Endodermal cell (in vitro differentiated cells): ENCODE data around the gene MAP3K20. TPM values are rescaled to one million over a fixed set of nuclear protein-coding genes. Genes with fewer than 3 reads are reported as not detected.

Source experiments
- DNase-seq: peaks from one replicate; pipeline ENCODE4 v3.0.0-alpha.2; 2017
- H3K27ac ChIP-seq: 2 replicates; pipeline ENCODE4 v1.5.1; 2013; ENCODE audit warnings: mild to moderate bottlenecking, low read depth, low read length, moderate library complexity
- H3K27me3 ChIP-seq: 2 replicates; pipeline ENCODE4 v1.6.1; 2013; ENCODE audit warnings: mild to moderate bottlenecking, low read length, moderate library complexity; ENCODE audit not compliant: insufficient read depth, control insufficient read depth, poor library complexity, severe bottlenecking
- H3K36me3 ChIP-seq: 2 replicates; pipeline ENCODE4 v1.7.0; 2013; ENCODE audit warnings: mild to moderate bottlenecking, low read length, moderate library complexity; ENCODE audit not compliant: control insufficient read depth, insufficient read depth
- H3K4me1 ChIP-seq: one replicate; pipeline ENCODE4 v1.7.0; 2013; ENCODE audit warnings: low read length; ENCODE audit not compliant: control insufficient read depth, insufficient read depth
- H3K4me3 ChIP-seq: 2 replicates; pipeline ENCODE4 v1.5.1; 2013; ENCODE audit warnings: mild to moderate bottlenecking, low read length, moderate library complexity
- H3K9ac ChIP-seq: 2 replicates; pipeline ENCODE4 v1.6.1; 2013; ENCODE audit warnings: mild to moderate bottlenecking, low read length, moderate library complexity; ENCODE audit not compliant: poor library complexity, severe bottlenecking; ENCODE audit errors: extremely low read depth
- H3K9me3 ChIP-seq: 2 replicates; pipeline ENCODE4 v1.6.1; 2013; ENCODE audit warnings: mild to moderate bottlenecking, low read length, moderate library complexity; ENCODE audit not compliant: control insufficient read depth
- H3K27ac Mint-ChIP-seq: 2 replicates; pipeline ENCODE4 v1.8.0; 2020; ENCODE audit warnings: mixed read lengths
- H3K27me3 Mint-ChIP-seq: 2 replicates; pipeline ENCODE4 v1.8.0; 2021; ENCODE audit warnings: mild to moderate bottlenecking, mixed read lengths; ENCODE audit not compliant: insufficient read depth
- H3K36me3 Mint-ChIP-seq: 2 replicates; pipeline ENCODE4 v1.8.0; 2020; ENCODE audit warnings: low read depth, mixed read lengths
- H3K4me1 Mint-ChIP-seq: 2 replicates; pipeline ENCODE4 v1.8.0; 2020; ENCODE audit warnings: mixed read lengths
- H3K4me3 Mint-ChIP-seq: 2 replicates; pipeline ENCODE4 v1.8.0; 2020; ENCODE audit warnings: mild to moderate bottlenecking, moderate library complexity, mixed read lengths
- H3K9me3 Mint-ChIP-seq: 2 replicates; pipeline ENCODE4 v1.8.0; 2020; ENCODE audit warnings: mild to moderate bottlenecking, mixed read lengths
- WGBS, 2 experiments: methylation state at CpG; one replicate each; pipeline versions ENCODE4 v1.1.5 to v1.1.7; 2013; ENCODE audit warnings: missing lambda C conversion rate in 2 of 2, mixed read lengths in 1 of 2; ENCODE audit not compliant: insufficient coverage in 1 of 2, insufficient read length in 1 of 2; 5-methylcytosine and 5-hydroxymethylcytosine counted together
- total RNA-seq, 2 donors: library from RNA; stranded (reverse); fragmentation: NEBNext Ultra II Directional in 1 of 2; extraction: Animal tissue kit (Norgen Biotek cat#: 25700) in 1 of 2; gene quantifications; 2 replicates in 1 of 2; 3 replicates in 1 of 2; pipeline ENCODE4 v1.2.1, GENCODE V29; 2021
- TF ChIP-seq, protein P1 (sequence below): fragments of 200-600 bp; sonication (generic); conservative IDR thresholded peaks from 2 replicates; pipeline ENCODE4 v1.5.0; 2021; ENCODE audit warnings: antibody characterized with exemption, mild to moderate bottlenecking

The MAP3K20 gene
- total RNA-seq, 2 donors from 2014 or later = 29.4 to 29.9 TPM

DNA sequence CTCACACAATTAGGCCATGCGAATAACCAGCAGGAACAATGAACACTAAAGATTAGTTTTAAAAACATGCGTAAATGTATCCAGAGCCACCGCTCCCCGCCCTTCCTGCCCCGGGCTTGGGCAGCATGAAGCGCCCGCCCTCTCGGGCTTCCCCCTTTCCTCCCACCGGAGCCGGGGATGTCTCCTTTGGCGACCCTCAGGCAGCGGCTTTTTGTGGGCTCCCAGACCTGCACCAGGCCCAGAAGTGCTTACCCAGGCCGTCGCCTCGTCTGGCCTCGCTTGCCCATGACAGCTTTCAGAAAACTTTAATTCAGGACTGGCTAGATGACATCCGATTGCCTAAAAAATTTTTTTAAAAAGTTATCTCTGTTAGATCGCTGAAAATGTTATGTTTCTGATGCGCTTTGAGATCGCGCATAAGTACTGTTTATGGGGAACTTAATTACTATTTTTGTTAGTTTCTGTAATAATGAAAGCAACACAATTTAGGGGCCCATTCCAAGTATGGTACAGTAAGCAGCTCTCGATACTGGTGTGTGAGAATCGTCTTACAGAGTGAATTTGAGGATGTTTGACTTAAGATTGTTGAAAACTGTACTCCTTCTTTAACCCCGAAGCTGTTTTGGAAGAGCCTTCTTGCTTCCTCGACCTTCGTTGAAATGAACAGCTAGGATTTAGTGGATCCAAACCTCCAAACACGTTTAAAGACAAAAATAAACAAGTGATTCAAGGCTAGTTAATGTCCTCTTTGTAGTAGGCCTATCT, 1.1 kb downstream of the MAP3K20 start:
- peaks cover 10% of the 10 kb centered on the region for H3K27me3 Mint-ChIP-seq
- peaks cover 15% of the 10 kb centered on the region for H3K4me1 Mint-ChIP-seq
- no peaks in the 10 kb centered on the region for H3K36me3 ChIP-seq
- peak overlapping the region; percentile 85 for H3K9ac ChIP-seq
- peak overlapping the region; percentile 91 for H3K27ac Mint-ChIP-seq
- H3K9me3 ChIP-seq = no peaks in the 10 kb centered on the region
- H3K36me3 Mint-ChIP-seq = no peaks in the 10 kb centered on the region
- 12 to 14% methylated on average over 21 to 27 of the region's 27 CpGs for WGBS, 2 experiments
- peak overlapping the region; percentile 80 for H3K4me3 Mint-ChIP-seq
- no peaks in the 10 kb centered on the region for H3K9me3 Mint-ChIP-seq
- TF ChIP-seq, protein P1, sequence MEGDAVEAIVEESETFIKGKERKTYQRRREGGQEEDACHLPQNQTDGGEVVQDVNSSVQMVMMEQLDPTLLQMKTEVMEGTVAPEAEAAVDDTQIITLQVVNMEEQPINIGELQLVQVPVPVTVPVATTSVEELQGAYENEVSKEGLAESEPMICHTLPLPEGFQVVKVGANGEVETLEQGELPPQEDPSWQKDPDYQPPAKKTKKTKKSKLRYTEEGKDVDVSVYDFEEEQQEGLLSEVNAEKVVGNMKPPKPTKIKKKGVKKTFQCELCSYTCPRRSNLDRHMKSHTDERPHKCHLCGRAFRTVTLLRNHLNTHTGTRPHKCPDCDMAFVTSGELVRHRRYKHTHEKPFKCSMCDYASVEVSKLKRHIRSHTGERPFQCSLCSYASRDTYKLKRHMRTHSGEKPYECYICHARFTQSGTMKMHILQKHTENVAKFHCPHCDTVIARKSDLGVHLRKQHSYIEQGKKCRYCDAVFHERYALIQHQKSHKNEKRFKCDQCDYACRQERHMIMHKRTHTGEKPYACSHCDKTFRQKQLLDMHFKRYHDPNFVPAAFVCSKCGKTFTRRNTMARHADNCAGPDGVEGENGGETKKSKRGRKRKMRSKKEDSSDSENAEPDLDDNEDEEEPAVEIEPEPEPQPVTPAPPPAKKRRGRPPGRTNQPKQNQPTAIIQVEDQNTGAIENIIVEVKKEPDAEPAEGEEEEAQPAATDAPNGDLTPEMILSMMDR = no peak
- no peaks in the 10 kb centered on the region for H3K4me1 ChIP-seq
- peaks cover 8% of the 10 kb centered on the region for H3K27me3 ChIP-seq
- DNase-seq = peak; percentile 78
- peak overlapping the region; percentile 92 for H3K4me3 ChIP-seq
- H3K27ac ChIP-seq = peak overlapping the region; percentile 14

DNA sequence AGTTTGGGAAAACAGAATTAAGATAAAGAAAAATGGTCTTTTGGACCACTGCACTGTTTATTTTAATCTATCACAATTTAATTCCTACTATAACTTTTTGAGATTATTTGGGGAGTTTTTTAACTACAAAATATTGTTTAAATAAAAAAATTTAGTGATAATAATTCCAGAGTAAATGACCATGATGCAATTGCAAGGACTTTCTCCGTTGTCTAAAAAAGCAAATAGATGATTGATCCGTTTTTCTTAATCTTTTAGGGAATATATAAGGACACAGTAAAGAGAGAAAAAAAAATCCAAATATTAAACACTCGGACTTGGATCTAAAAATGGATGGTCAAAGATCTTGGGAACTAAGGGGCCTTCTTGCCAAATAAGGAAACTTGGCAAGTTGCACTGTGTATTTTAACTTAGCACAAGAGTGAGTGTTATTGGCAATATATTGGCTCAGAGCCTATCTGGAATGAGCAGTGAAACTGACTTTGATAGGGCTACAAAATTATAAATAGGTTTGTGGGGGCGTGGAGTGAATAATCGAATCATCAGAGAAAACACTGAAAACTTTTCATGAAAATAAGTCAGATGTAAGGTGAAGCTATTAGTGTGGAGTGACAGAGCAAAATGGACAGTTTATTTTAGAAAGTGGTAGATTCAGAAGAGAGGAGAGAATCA, 2.0 kb downstream of the MAP3K20 start:
- 87 to 92% methylated on average over 4 to 5 of the region's 5 CpGs for WGBS, 2 experiments
- DNase-seq = no peak
- Mint-ChIP-seq H3K27ac (no peak overlapping the region), H3K27me3 (peaks cover 6% of the 10 kb centered on the region), H3K9me3 (no peaks in the 10 kb centered on the region), H3K36me3 (peaks cover 3% of the 10 kb centered on the region), H3K4me1 (peaks cover 18% of the 10 kb centered on the region), H3K4me3 (peak overlapping the region; percentile 80)
- Histone ChIP-seq H3K4me3 (peak overlapping the region; percentile 92), H3K4me1 (no peaks in the 10 kb centered on the region), H3K9me3 (no peaks in the 10 kb centered on the region), H3K27ac (no peak overlapping the region), H3K27me3 (no peaks in the 10 kb centered on the region), H3K9ac (no peak overlapping the region), H3K36me3 (no peaks in the 10 kb centered on the region)
- TF ChIP-seq, protein P1 = no peak

DNA sequence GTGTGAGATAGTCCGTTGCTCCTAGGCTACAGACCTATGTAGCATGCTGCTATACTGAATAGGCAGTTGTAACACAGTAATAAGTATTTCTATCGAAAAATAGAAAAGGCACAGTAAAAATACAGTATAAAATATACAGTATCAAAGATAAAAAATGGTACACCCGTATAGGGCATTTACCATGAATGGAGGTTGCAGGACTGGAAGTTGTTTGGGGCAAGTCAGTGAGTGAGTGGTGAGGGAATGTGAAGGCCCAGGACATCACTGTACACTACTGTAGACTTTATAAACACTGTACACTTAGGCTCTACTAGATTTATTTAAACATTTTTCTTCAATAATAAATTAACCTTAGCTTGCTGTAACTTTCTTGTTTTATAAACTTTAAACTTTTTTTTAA, 3.5 kb downstream of the MAP3K20 start:
- H3K36me3 Mint-ChIP-seq = peaks cover 3% of the 10 kb centered on the region
- WGBS, 2 experiments = 82% methylated on average over 1 of the region's 3 CpGs; no CpG with 5 or more reads in 1 of the 2 experiments
- no peak overlapping the region for H3K27ac Mint-ChIP-seq

More for the DNA sequence above, 3.5 kb downstream of the MAP3K20 start:
- Mint-ChIP-seq H3K9me3 (no peaks in the 10 kb centered on the region), H3K4me3 (no peak overlapping the region), H3K4me1 (peaks cover 18% of the 10 kb centered on the region), H3K27me3 (peaks cover 5% of the 10 kb centered on the region)
- no peak overlapping the region for H3K27ac ChIP-seq
- H3K36me3 ChIP-seq = no peaks in the 10 kb centered on the region
- H3K27me3 ChIP-seq = no peaks in the 10 kb centered on the region
- no peak overlapping the region for H3K9ac ChIP-seq
- H3K4me3 ChIP-seq = no peak overlapping the region
- no peaks in the 10 kb centered on the region for H3K4me1 ChIP-seq
- TF ChIP-seq, protein P1 = no peak
- no peak for DNase-seq
- no peaks in the 10 kb centered on the region for H3K9me3 ChIP-seq
